HEK293 (cell line): ENCODE measurements around the gene CHN2.

ENCODE experiments used
- CTCF ChIA-PET: fragments of 350-600 bp; formaldehyde crosslinking; extraction: SDS; loops from one replicate; lab custom pipeline; 2021; ENCODE audit warnings: antibody characterized with exemption; lab: Yijun Ruan, JAX
- POLR2A ChIA-PET: fragments of 300-600 bp; formaldehyde crosslinking; extraction: SDS; loops from one replicate; lab custom pipeline; 2020; ENCODE audit warnings: antibody characterized with exemption, inconsistent platforms; lab: Yijun Ruan, JAX
- H3K27ac ChIP-seq: fragments of 200-500 bp; sonication (Bioruptor generic); 2 replicates; pipeline ENCODE4 v1.5.1; 2014; ENCODE audit warnings: low read depth, low read length, control low read depth, inconsistent platforms; ENCODE audit errors: extremely low read depth
- H3K36me3 ChIP-seq, 2 experiments: fragments of 200-500 bp in 1 of 2; sonication (Bioruptor generic) in 1 of 2; 1 replicate in 1 of 2; 2 replicates in 1 of 2; pipeline ENCODE4 v1.5.1; 2014 to 2017; ENCODE audit warnings: inconsistent platforms in 2 of 2, low read length in 2 of 2; ENCODE audit not compliant: control insufficient read depth in 2 of 2, insufficient read depth in 1 of 2
- H3K4me1 ChIP-seq: fragments of 200-500 bp; sonication (Bioruptor generic); 2 replicates; pipeline ENCODE4 v1.5.1; 2014; ENCODE audit warnings: mild to moderate bottlenecking, low read length, inconsistent platforms; ENCODE audit not compliant: control insufficient read depth, insufficient read depth
- H3K4me3 ChIP-seq: 2 replicates; pipeline ENCODE4 v1.5.1; 2011; ENCODE audit warnings: low read depth, mild to moderate bottlenecking, control low read depth, low read length, moderate library complexity
- H3K9me3 ChIP-seq: fragments of 200-500 bp; sonication (Bioruptor generic); 2 replicates; pipeline ENCODE4 v1.5.1; 2014; ENCODE audit warnings: low read depth, low read length, inconsistent platforms; ENCODE audit not compliant: control insufficient read depth, insufficient read depth
- GLI4 ChIP-seq: fragments of 450-650 bp; formaldehyde crosslinking; IDR thresholded peaks from 2 replicates; pipeline ENCODE4 v1.5.1; 2016; ENCODE audit warnings: missing biosample characterization, missing genetic modification characterization
- HOXA7 ChIP-seq: sonication (generic); formaldehyde crosslinking; IDR thresholded peaks from 2 replicates; pipeline ENCODE4 v1.8.1; 2022; ENCODE audit warnings: missing genetic modification reagents, borderline replicate concordance
- KLF1 ChIP-seq: fragments of 450-650 bp; formaldehyde crosslinking; IDR thresholded peaks from 2 replicates; pipeline ENCODE4 v1.5.1; 2016; ENCODE audit warnings: missing biosample characterization, missing genetic modification characterization
- KLF16 ChIP-seq: fragments of 450-650 bp; formaldehyde crosslinking; IDR thresholded peaks from 2 replicates; pipeline ENCODE4 v1.5.1; 2017; ENCODE audit warnings: missing biosample characterization, missing genetic modification characterization
- KLF8 ChIP-seq: fragments of 450-650 bp; formaldehyde crosslinking; IDR thresholded peaks from 2 replicates; pipeline ENCODE4 v1.5.1; 2016; ENCODE audit warnings: missing biosample characterization, missing genetic modification characterization
- OVOL3 ChIP-seq: fragments of 450-650 bp; formaldehyde crosslinking; IDR thresholded peaks from 2 replicates; pipeline ENCODE4 v1.5.1; 2016; ENCODE audit warnings: missing biosample characterization, missing genetic modification characterization
- PRDM10 ChIP-seq: fragments of 450-650 bp; formaldehyde crosslinking; IDR thresholded peaks from 2 replicates; pipeline ENCODE4 v1.5.1; 2016; ENCODE audit warnings: missing biosample characterization, missing genetic modification characterization
- SALL2 ChIP-seq: fragments of 450-650 bp; formaldehyde crosslinking; IDR thresholded peaks from 2 replicates; pipeline ENCODE4 v1.5.0; 2017; ENCODE audit warnings: missing biosample characterization, mild to moderate bottlenecking, missing genetic modification characterization, borderline replicate concordance
- SP7 ChIP-seq: fragments of 450-650 bp; formaldehyde crosslinking; IDR thresholded peaks from 2 replicates; pipeline ENCODE4 v1.5.1; 2016; ENCODE audit warnings: missing biosample characterization, missing genetic modification characterization
- ZBTB10 ChIP-seq: fragments of 450-650 bp; formaldehyde crosslinking; IDR thresholded peaks from 2 replicates; pipeline ENCODE4 v1.5.1; 2016; ENCODE audit warnings: missing biosample characterization, missing genetic modification characterization
- ZEB2 ChIP-seq: fragments of 450-650 bp; formaldehyde crosslinking; IDR thresholded peaks from 2 replicates; pipeline ENCODE4 v1.5.1; 2016; ENCODE audit warnings: missing biosample characterization, missing genetic modification characterization
- ZNF121 ChIP-seq: fragments of 450-650 bp; formaldehyde crosslinking; IDR thresholded peaks from 2 replicates; pipeline ENCODE4 v1.5.1; 2016; ENCODE audit warnings: missing biosample characterization, missing genetic modification characterization
- ZNF16 ChIP-seq: fragments of 450-650 bp; formaldehyde crosslinking; IDR thresholded peaks from 2 replicates; pipeline ENCODE4 v1.5.1; 2016; ENCODE audit warnings: low read depth, missing biosample characterization, missing genetic modification characterization
- ZNF19 ChIP-seq: fragments of 450-650 bp; formaldehyde crosslinking; IDR thresholded peaks from 2 replicates; pipeline ENCODE4; 2016; ENCODE audit warnings: missing biosample characterization, missing genetic modification characterization, low read depth
- ZNF223 ChIP-seq: fragments of 450-650 bp; formaldehyde crosslinking; IDR thresholded peaks from 2 replicates; pipeline ENCODE4 v1.5.1; 2016; ENCODE audit warnings: missing biosample characterization, missing genetic modification characterization
- ZNF274 ChIP-seq, 2 experiments: fragments of 200-500 bp in 1 of 2; fragments of 450-650 bp in 1 of 2; sonication (Bioruptor generic) in 1 of 2; formaldehyde crosslinking in 1 of 2; IDR thresholded peaks; 2 replicates each; pipeline versions ENCODE4 v1.5.1 to v1.6.1; 2014 to 2016; ENCODE audit warnings: borderline replicate concordance in 1 of 2, inconsistent platforms in 1 of 2, low read length in 1 of 2, missing biosample characterization in 1 of 2, missing genetic modification characterization in 1 of 2
- ZNF394 ChIP-seq: fragments of 450-650 bp; formaldehyde crosslinking; IDR thresholded peaks from 2 replicates; pipeline ENCODE4 v1.5.1; 2016; ENCODE audit warnings: missing biosample characterization, missing genetic modification characterization, mild to moderate bottlenecking, moderate library complexity, borderline replicate concordance
- ZNF398 ChIP-seq: fragments of 450-650 bp; formaldehyde crosslinking; IDR thresholded peaks from 2 replicates; pipeline ENCODE4 v1.5.1; 2017; ENCODE audit warnings: missing biosample characterization, missing genetic modification characterization
- ZNF449 ChIP-seq: fragments of 450-650 bp; formaldehyde crosslinking; IDR thresholded peaks from 2 replicates; pipeline ENCODE4 v1.5.1; 2017; ENCODE audit warnings: missing biosample characterization, mild to moderate bottlenecking, missing genetic modification characterization, moderate library complexity
- ZNF473 ChIP-seq: fragments of 450-650 bp; formaldehyde crosslinking; IDR thresholded peaks from 2 replicates; pipeline ENCODE4 v1.5.1; 2017; ENCODE audit warnings: missing biosample characterization, missing genetic modification characterization
- ZNF544 ChIP-seq: fragments of 450-650 bp; formaldehyde crosslinking; IDR thresholded peaks from 2 replicates; pipeline ENCODE4 v1.5.0; 2017; ENCODE audit warnings: missing biosample characterization, missing genetic modification characterization
- ZNF623 ChIP-seq: fragments of 450-650 bp; formaldehyde crosslinking; IDR thresholded peaks from 2 replicates; pipeline ENCODE4 v1.5.1; 2016; ENCODE audit warnings: missing biosample characterization, missing genetic modification characterization
- ZNF626 ChIP-seq: fragments of 450-650 bp; sonication (Bioruptor Pico); formaldehyde crosslinking; IDR thresholded peaks from 2 replicates; pipeline ENCODE4 v1.5.1; 2018; ENCODE audit warnings: missing biosample characterization, missing genetic modification characterization, inconsistent platforms
- ZNF629 ChIP-seq: fragments of 450-650 bp; formaldehyde crosslinking; IDR thresholded peaks from 2 replicates; pipeline ENCODE4 v1.5.1; 2017; ENCODE audit warnings: missing biosample characterization, missing genetic modification characterization
- ZNF660 ChIP-seq: fragments of 450-650 bp; IDR thresholded peaks from 2 replicates; pipeline ENCODE4 v1.5.1; 2018; ENCODE audit warnings: missing biosample characterization, mild to moderate bottlenecking, missing genetic modification characterization
- ZNF747 ChIP-seq: fragments of 450-650 bp; formaldehyde crosslinking; IDR thresholded peaks from 2 replicates; pipeline ENCODE4 v1.5.1; 2016; ENCODE audit warnings: missing biosample characterization, missing genetic modification characterization
- ZNF768 ChIP-seq: fragments of 450-650 bp; formaldehyde crosslinking; IDR thresholded peaks from 2 replicates; pipeline ENCODE4 v1.5.1; 2018; ENCODE audit warnings: missing biosample characterization, mild to moderate bottlenecking, missing genetic modification characterization

The CHN2 gene

DNA sequence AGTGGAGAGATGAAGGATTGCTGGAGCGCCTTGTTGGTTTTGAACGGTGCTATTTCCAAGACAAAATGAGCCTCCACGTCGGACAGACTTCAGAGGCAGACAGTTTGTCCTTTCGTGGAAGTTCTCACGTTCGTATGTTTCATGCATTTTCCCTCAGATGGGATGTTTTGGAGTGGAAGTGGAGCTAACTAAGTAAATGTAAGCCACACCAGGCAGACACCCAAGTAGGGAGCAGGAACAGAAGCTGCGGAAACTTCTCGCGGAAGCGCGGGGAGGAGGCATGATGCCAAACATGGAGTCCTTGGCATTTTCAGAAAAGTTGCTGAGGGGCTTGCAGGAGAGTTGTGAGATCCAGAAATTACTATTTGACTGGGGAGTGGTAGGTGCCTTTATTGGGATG, 223.5 kb downstream of the CHN2 start:
- Histone ChIP-seq H3K4me1 (no peaks in the 10 kb centered on the region), H3K4me3 (no peak overlapping the region), H3K27ac (no peak overlapping the region), H3K9me3 (no peaks in the 10 kb centered on the region), H3K36me3 (no peaks in the 10 kb centered on the region)
- CTCF ChIA-PET = interaction anchor here (0.6 to 2.5 kb wide), 3 partner anchors 9 to 496 kb away, joined by 3 to 8 read pairs (median 3); no protein-coding TSS in a partner anchor
- POLR2A ChIA-PET = no interaction called here
- TF ChIP-seq KLF16 (tag by site-specific recombination) (no peak), OVOL3 (tag by site-specific recombination) (no peak), ZNF544 (tag by site-specific recombination) (no peak), PRDM10 (tag by site-specific recombination) (no peak), ZNF223 (no peak), ZNF19 (tag by site-specific recombination) (no peak), ZNF398 (tag by site-specific recombination) (no peak), ZNF16 (tag by site-specific recombination) (no peak), ZNF768 (tag by site-specific recombination) (no peak), KLF8 (no peak), ZNF449 (tag by site-specific recombination) (no peak)

GRCh38 chr7:29418651-29419050, 224.1 kb downstream of the CHN2 start:
- H3K36me3 ChIP-seq = no peaks in the 10 kb centered on the region
- no peaks in the 10 kb centered on the region for H3K9me3 ChIP-seq
- POLR2A ChIA-PET = no interaction called here
- no peaks in the 10 kb centered on the region for H3K4me1 ChIP-seq
- H3K27ac ChIP-seq = no peak overlapping the region
- H3K4me3 ChIP-seq = no peak overlapping the region
- CTCF ChIA-PET = interaction anchor here (2.5 kb wide), 1 partner anchor 496 kb away, joined by 8 read pairs; no protein-coding TSS in a partner anchor
- TF ChIP-seq ZNF626 (tag by site-specific recombination) = no peak
- no peak for TF ChIP-seq ZNF19 (tag by site-specific recombination)
- TF ChIP-seq GLI4 (tag by site-specific recombination) = no peak
- TF ChIP-seq ZEB2 (tag by site-specific recombination) = no peak
- no peak for TF ChIP-seq ZNF623
- no peak for TF ChIP-seq ZNF274 (IDR thresholded peaks at IDR 0.05; ENCODE audit: low read length)
- TF ChIP-seq ZNF274 (tag by site-specific recombination; IDR thresholded peaks at IDR 0.05; ENCODE audit: borderline replicate concordance) = no peak
- TF ChIP-seq SP7 (tag by site-specific recombination) = no peak
- TF ChIP-seq ZNF629 (tag by site-specific recombination) = no peak
- no peak for TF ChIP-seq HOXA7 (CRISPR knock-in tag)
- TF ChIP-seq ZNF473 (tag by site-specific recombination) = no peak
- no peak for TF ChIP-seq ZNF747
- TF ChIP-seq KLF1 (tag by site-specific recombination) = no peak
- no peak for TF ChIP-seq ZNF660 (tag by site-specific recombination)
- TF ChIP-seq SALL2 (tag by site-specific recombination) = no peak
- TF ChIP-seq ZBTB10 (tag by site-specific recombination) = no peak
- TF ChIP-seq ZNF394 (tag by site-specific recombination) = no peak
- TF ChIP-seq ZNF121 (tag by site-specific recombination) = no peak
